Measurements from ENCODE around the gene HIF1A. TPM values are rescaled to one million over a fixed set of nuclear protein-coding genes. Genes with fewer than 3 reads are reported as not detected.

HIF1A gene
- total RNA-seq, 1 donor from 2014 or later: 145 TPM

DNA sequence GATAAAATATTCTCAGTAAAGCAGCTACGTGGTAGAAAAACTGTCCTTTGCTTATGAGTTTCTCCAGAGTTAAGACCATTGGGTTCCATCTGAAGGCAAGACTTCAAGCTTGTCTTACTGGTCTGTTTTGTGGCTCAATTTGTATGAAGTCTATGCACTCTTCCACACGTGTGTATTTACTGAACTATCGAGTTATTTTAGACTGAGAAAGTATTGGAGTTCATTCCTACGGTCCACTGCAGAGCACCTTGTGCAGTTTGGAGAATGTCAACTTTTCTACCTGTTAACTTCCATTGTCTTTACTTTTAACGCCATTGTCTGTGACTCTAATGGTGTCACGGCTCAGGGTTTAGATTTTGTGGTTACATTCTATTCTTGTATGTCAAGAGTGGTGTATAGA, 3.7 kb downstream of the HIF1A start:
- peak overlapping the region; percentile 99 for H3K4me3 Mint-ChIP-seq (ENCODE audit: unreplicated experiment)
- peak overlapping the region; percentile 34 for H3K27ac Mint-ChIP-seq (ENCODE audit: unreplicated experiment)
- H3K36me3 Mint-ChIP-seq (ENCODE audit: unreplicated experiment): no peaks in the 10 kb centered on the region
- peaks cover 24% of the 10 kb centered on the region for H3K4me1 Mint-ChIP-seq (ENCODE audit: low read depth, unreplicated experiment)
- peaks cover 12% of the 10 kb centered on the region for H3K27me3 Mint-ChIP-seq (ENCODE audit: unreplicated experiment)
- H3K9me3 Mint-ChIP-seq (ENCODE audit: unreplicated experiment): peaks cover 13% of the 10 kb centered on the region
- TF ChIP-seq, protein P1, sequence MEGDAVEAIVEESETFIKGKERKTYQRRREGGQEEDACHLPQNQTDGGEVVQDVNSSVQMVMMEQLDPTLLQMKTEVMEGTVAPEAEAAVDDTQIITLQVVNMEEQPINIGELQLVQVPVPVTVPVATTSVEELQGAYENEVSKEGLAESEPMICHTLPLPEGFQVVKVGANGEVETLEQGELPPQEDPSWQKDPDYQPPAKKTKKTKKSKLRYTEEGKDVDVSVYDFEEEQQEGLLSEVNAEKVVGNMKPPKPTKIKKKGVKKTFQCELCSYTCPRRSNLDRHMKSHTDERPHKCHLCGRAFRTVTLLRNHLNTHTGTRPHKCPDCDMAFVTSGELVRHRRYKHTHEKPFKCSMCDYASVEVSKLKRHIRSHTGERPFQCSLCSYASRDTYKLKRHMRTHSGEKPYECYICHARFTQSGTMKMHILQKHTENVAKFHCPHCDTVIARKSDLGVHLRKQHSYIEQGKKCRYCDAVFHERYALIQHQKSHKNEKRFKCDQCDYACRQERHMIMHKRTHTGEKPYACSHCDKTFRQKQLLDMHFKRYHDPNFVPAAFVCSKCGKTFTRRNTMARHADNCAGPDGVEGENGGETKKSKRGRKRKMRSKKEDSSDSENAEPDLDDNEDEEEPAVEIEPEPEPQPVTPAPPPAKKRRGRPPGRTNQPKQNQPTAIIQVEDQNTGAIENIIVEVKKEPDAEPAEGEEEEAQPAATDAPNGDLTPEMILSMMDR (IDR thresholded peaks at IDR 0.05; ENCODE audit: partially characterized antibody, unreplicated experiment): no peak
- no peak for DNase-seq

DNA sequence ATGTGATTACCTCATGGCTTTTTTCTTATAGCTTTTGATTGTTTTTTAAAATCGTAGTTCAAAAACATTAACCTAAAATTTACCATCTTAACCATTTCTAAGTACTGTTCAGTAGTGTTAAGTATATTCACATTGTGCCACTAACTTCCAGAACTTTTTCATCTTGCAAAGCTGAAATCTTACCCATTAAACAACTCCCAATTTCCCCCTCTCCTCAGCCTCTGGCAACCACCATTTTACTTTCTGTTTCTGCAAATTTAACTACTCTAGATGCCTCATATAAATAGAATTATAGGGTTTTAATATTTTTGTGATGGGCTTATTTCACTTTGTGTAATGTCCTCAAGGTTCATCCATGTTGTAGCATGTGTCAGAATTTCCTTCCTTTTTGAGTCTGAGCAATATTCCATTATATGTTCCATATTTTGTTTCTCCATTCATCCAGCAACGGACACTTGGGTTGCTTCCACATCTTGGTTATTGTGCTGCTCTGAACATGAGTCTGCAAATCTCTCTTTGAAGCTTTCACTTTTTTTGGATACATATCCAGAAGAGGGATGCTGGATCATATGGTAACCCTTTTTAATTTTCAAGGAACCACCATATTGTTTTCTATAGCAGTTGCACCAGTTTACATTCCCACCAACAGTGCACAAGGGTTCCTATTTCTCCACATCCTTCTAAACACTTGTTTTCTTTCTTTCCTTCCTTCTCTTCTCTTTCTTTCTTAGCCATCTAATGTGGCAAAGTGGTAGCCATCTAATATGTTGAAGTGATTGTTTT, 5.0 kb downstream of the HIF1A start:
- no peak for DNase-seq
- Mint-ChIP-seq H3K36me3 (ENCODE audit: unreplicated experiment) (no peaks in the 10 kb centered on the region), H3K4me1 (ENCODE audit: low read depth, unreplicated experiment) (peaks cover 24% of the 10 kb centered on the region), H3K27ac (ENCODE audit: unreplicated experiment) (no peak overlapping the region), H3K4me3 (ENCODE audit: unreplicated experiment) (peak overlapping the region; percentile 67), H3K9me3 (ENCODE audit: unreplicated experiment) (peaks cover 6% of the 10 kb centered on the region), H3K27me3 (ENCODE audit: unreplicated experiment) (peaks cover 9% of the 10 kb centered on the region)
- TF ChIP-seq, protein P1 (IDR thresholded peaks at IDR 0.05; ENCODE audit: partially characterized antibody, unreplicated experiment): no peak

DNA sequence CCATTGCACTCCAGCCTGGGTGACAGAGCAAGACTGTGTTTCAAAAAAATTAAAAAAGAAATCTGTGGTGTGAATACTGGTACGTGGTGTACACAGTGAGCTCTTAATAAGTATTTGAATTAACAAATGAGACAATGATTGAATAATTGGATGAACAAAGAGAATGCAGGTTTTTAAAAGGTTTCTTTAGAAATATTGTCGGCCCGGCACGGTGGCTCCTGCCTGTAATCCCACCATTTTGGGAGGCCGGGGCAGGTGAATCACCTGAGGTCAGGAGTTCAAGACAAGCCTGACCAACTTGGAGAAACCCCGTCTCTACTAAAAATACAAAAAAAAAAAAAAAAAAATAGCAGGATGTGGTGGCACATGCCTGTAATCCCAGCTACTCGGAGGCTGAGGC, 6.6 kb downstream of the HIF1A start:
- no peak overlapping the region for H3K4me3 Mint-ChIP-seq (ENCODE audit: unreplicated experiment)
- TF ChIP-seq, protein P1 (IDR thresholded peaks at IDR 0.05; ENCODE audit: partially characterized antibody, unreplicated experiment): no peak

DNA sequence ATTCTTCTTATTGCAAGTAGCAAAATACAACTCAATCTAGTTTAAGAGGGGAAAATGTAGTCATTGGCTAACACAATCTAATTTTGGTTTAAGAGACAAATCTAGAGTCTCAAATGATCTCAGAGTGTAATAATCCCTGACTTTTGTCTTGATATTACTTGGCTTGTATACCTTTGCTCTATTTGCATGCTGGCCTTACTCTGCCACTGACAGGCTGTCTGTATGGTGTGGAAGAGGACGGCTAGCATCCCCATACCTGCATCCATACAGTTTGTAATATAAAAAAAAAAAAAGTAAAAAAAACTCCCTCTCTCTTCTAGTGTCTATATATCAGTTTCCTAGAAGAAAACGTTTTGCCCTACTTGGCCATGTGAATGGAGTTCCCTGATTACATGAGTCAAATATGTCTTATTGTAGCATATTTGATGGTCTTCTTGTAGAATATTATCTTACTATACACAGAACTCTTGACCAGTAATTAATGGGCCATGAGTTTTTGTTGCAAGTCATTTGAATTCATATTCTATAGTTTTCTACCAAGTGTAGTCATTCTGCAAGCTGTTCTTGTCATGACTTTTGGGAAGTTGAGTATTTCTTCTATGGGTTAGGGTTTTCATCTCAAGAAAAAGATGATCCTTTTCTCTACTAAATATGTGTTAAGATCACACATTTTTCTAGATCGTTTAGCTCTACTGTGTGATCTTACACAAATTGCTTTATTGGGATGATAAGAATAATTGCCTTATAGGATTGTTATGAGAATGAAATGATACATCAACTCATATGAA, 8.2 kb downstream of the HIF1A start:
- Mint-ChIP-seq H3K4me3 (ENCODE audit: unreplicated experiment) (no peak overlapping the region), H3K9me3 (ENCODE audit: unreplicated experiment) (no peaks in the 10 kb centered on the region), H3K36me3 (ENCODE audit: unreplicated experiment) (no peaks in the 10 kb centered on the region), H3K4me1 (ENCODE audit: low read depth, unreplicated experiment) (peaks cover 16% of the 10 kb centered on the region), H3K27me3 (ENCODE audit: unreplicated experiment) (no peaks in the 10 kb centered on the region), H3K27ac (ENCODE audit: unreplicated experiment) (no peak overlapping the region)
- TF ChIP-seq, protein P1 (IDR thresholded peaks at IDR 0.05; ENCODE audit: partially characterized antibody, unreplicated experiment): no peak
- DNase-seq: no peak

More for the DNA sequence above, 6.6 kb downstream of the HIF1A start:
- no peak for DNase-seq
- Mint-ChIP-seq H3K36me3 (ENCODE audit: unreplicated experiment) (no peaks in the 10 kb centered on the region), H3K27me3 (ENCODE audit: unreplicated experiment) (no peaks in the 10 kb centered on the region), H3K9me3 (ENCODE audit: unreplicated experiment) (no peaks in the 10 kb centered on the region), H3K4me1 (ENCODE audit: low read depth, unreplicated experiment) (peaks cover 24% of the 10 kb centered on the region), H3K27ac (ENCODE audit: unreplicated experiment) (no peak overlapping the region)

DNA sequence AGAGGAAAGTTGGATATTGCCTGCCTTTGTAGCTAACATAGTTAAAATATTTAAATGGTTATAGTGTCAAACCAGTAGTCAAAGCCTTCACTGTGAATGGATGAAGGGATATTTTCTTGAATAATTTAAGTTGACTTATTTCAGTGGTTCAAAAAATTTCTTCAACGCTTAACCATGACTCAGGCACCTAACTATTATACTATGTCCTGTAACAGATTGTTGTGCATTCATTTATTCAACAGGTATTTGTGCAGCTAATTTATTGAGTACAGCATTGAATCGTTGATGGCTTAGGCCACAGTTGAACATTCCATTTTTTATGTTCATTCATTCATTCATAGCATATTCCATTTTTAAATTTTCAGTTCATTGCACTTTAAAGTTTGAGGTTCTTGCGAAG, 9.2 kb downstream of the HIF1A start:
- Mint-ChIP-seq H3K27me3 (ENCODE audit: unreplicated experiment) (no peaks in the 10 kb centered on the region), H3K36me3 (ENCODE audit: unreplicated experiment) (no peaks in the 10 kb centered on the region), H3K27ac (ENCODE audit: unreplicated experiment) (no peak overlapping the region), H3K9me3 (ENCODE audit: unreplicated experiment) (no peaks in the 10 kb centered on the region), H3K4me1 (ENCODE audit: low read depth, unreplicated experiment) (peaks cover 8% of the 10 kb centered on the region), H3K4me3 (ENCODE audit: unreplicated experiment) (no peak overlapping the region)
- DNase-seq: no peak
- TF ChIP-seq, protein P1 (IDR thresholded peaks at IDR 0.05; ENCODE audit: partially characterized antibody, unreplicated experiment): no peak
